ENCODE results near the gene RAPH1.

Gene RAPH1

GRCh38 chr2:203366639-203367466 is 168.2 kb downstream of the RAPH1 start:
- no peak for DNase-seq (ENCODE audit: low read depth, low spot score)

DNA sequence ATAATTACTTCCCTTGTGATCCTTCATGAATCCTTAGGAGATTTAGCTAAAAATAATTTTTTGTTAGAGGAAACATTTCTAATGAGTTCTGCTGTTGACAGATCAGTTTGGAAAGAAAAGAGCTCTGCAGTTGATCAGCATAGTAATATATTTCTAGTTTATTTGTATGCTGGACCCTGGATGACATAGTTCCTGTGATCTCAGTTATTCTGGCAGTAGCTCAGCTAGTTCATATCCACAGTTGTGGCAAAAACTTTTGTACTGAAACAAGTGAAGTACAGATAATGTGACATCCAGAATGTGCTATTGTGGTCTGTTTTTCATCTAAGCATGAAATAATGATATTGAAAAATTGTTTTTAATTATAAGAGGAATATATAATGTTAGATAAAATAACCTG is 173.2 kb downstream of the RAPH1 start:
- no peak for DNase-seq (ENCODE audit: low read depth, low spot score)

DNA sequence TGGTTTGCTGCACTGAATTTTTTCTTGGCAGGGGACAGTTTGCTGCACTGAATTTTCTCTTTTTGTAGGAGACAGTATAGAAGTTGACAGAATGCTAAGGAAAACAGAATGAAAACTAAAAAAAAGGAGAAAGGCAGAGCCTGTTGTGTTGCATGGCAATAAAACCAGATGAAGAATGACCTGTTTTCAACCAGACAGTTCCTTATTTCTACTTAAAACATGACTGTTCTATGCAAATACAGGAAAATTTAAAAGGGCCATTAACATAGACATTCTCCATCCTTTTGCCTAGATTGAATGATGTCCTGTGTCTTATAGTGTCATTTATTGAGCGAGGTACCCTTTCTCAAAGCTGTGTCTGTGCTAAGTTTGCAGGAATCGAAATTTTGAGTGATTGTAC is 173.6 kb downstream of the RAPH1 start:
- DNase-seq (ENCODE audit: low read depth, low spot score) = no peak

DNA sequence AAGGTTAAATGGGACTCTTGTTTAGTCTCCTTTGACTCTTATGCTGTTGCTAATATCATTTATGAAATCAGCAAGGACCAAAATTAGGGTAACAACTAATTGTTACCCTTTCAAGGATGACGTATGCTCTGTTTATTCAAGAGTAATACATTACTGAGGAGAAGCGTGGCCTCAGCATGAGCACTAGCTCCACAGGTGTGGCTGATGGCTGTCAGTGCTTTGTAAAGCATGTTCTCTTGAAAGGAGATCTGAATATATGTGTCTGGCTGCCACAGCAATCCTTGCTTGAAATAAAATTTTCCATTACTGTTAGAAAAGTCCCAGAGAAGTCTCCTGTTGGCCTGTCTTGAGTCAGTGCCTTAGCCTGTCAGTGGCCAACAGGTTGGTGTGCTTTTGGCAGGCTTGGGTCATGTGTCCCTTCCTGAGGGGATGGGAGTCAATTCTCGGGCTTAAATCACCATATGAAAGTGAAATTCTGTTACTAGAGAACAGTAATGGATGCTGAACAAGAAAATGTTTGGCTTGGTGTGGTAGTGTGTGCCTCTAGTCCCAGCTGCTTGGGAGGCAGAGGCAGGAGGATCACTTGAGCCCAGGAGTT is 174.2 kb downstream of the RAPH1 start:
- no peak for DNase-seq (ENCODE audit: low read depth, low spot score)

DNA sequence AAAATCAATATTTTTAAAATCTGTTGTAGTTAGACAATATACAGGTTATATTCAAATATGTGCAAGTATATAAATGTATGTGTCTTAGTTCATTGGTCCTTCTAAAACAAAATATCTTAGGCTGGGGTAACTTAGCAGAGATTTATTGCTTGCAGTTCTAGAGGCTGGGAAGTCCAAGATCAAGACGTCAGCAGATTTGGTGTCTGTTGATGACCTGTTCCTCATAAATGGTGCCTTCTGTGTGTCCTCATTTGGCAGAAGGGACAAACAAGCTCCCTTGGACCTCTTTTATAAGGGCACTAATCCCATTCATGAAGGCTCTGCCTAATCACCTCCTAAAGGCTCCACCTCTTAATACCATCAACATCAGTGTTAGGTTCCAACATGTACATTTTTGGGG is 175.7 kb downstream of the RAPH1 start:
- DNase-seq (ENCODE audit: low read depth, low spot score) = no peak

GRCh38 chr2:203354966-203355365 is 180.1 kb downstream of the RAPH1 start:
- DNase-seq (ENCODE audit: low read depth, low spot score) = no peak

GRCh38 chr2:203352604-203353255 is 182.4 kb downstream of the RAPH1 start:
- no peak for DNase-seq (ENCODE audit: low read depth, low spot score)

GRCh38 chr2:203347375-203347774 is 187.7 kb downstream of the RAPH1 start:
- no peak for DNase-seq (ENCODE audit: low read depth, low spot score)

- DNase-seq (ENCODE audit: low read depth, low spot score) = no peak
Observed at GRCh38 chr2:203346612-203347011, 188.5 kb downstream of the RAPH1 start.

DNA sequence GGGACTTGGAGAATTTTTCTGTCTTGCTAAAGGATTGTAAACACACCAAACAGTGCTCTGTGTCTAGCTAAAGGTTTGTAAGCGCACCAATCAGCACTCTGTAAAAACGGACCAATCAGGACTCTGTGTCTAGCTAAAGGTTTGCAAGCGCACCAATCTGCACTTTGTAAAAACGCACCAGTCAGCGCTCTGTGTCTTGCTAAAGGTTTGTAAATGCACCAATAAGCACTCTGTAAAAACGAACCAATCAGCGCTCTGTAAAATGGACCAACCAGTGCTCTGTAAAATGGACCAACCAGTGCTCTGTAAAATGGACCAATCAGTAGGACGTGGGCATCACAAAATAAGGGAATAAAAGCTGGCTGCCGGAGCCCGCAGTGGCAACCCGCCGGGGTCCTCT is 190.4 kb downstream of the RAPH1 start:
- no peak for DNase-seq (ENCODE audit: low read depth, low spot score)

All from brain pericyte (primary cell).